HUES6 (cell line): ENCODE measurements around the gene FSCN2.

ENCODE experiments used
- H3K27ac ChIP-seq: 2 replicates; pipeline ENCODE4 v1.7.0; 2013; ENCODE audit warnings: low read depth, mild to moderate bottlenecking, low read length, inconsistent platforms
- H3K27me3 ChIP-seq: 2 replicates; pipeline ENCODE4 v1.6.1; 2013; ENCODE audit warnings: low read length; ENCODE audit not compliant: control insufficient read depth, insufficient read depth
- H3K36me3 ChIP-seq: 2 replicates; pipeline ENCODE4 v1.6.1; 2013; ENCODE audit warnings: low read length; ENCODE audit not compliant: control insufficient read depth, insufficient read depth
- H3K4me1 ChIP-seq: 2 replicates; pipeline ENCODE4 v1.6.1; 2013; ENCODE audit warnings: low read length; ENCODE audit not compliant: control insufficient read depth, insufficient read depth
- H3K4me3 ChIP-seq: 2 replicates; pipeline ENCODE4 v1.5.1; 2013; ENCODE audit warnings: low read depth, low read length
- H3K9ac ChIP-seq: one replicate; pipeline ENCODE4 v1.6.1; 2013; ENCODE audit warnings: mild to moderate bottlenecking, low read length
- H3K9me3 ChIP-seq: 2 replicates; pipeline ENCODE4 v1.6.1; 2013; ENCODE audit warnings: low read depth, low read length; ENCODE audit not compliant: control insufficient read depth, insufficient read depth

FSCN2 gene

DNA sequence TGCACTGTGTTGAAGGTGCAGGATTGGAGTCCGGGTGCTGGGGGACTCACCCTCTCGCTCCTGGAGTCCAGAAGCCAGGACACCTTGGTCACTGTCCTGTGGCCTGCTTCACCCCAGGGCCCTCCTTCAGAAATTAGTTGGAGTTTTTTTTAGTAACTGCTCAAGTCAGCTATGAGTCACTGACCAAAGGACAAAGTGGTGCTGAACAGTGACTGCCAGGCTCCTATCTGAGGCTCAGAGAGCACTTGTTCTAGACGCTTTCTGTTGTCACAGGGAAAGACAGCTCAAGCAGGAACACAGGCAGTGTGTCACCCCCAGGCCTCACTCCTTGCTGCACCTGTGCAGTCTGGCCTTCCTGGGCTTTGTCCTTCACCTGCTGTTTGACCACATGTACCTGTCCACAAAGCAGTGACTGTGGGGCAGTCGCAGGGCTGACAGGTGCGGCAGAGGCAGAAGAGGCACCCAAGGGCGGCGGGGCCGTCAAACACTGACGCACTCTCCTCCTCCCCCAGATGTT is 28.1 kb downstream of the FSCN2 start:
- no peaks in the 10 kb centered on the region for H3K27me3 ChIP-seq
- peaks cover 12% of the 10 kb centered on the region for H3K4me1 ChIP-seq
- no peak overlapping the region for H3K4me3 ChIP-seq
- H3K27ac ChIP-seq = no peak overlapping the region
- H3K9ac ChIP-seq = no peak overlapping the region
- H3K9me3 ChIP-seq = no peaks in the 10 kb centered on the region
- H3K36me3 ChIP-seq = peaks cover 47% of the 10 kb centered on the region

- H3K9ac ChIP-seq = no peak overlapping the region
- H3K4me3 ChIP-seq = no peak overlapping the region
- H3K9me3 ChIP-seq = no peaks in the 10 kb centered on the region
- H3K27me3 ChIP-seq = no peaks in the 10 kb centered on the region
- H3K4me1 ChIP-seq = peaks cover 10% of the 10 kb centered on the region
- H3K27ac ChIP-seq = no peak overlapping the region
- H3K36me3 ChIP-seq = peaks cover 53% of the 10 kb centered on the region
Measured at GRCh38 chr17:81556863-81557262, 28.7 kb downstream of the FSCN2 start.

GRCh38 chr17:81557276-81558114 is 29.3 kb downstream of the FSCN2 start:
- H3K27ac ChIP-seq = no peak overlapping the region
- H3K9ac ChIP-seq = no peak overlapping the region
- H3K4me3 ChIP-seq = no peak overlapping the region
- no peaks in the 10 kb centered on the region for H3K27me3 ChIP-seq
- H3K36me3 ChIP-seq = peaks cover 59% of the 10 kb centered on the region
- no peaks in the 10 kb centered on the region for H3K9me3 ChIP-seq
- H3K4me1 ChIP-seq = peaks cover 10% of the 10 kb centered on the region

DNA sequence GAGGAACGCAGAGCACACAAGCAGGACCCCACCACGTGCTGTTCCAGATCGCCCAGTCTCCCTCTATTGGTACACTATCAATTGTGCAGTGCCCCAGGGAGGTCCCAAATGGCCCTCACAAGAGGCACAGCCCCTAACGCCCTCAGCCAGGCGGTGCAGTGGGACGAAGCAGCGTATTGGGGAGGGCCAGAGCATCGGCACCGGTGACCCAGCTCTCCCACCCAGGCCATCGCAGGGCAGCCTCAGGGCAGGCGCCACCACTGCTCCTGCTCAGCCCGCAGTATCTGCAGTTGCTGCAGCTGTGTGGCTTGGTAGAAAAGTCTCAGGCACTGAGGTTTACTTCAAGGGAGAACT is 29.9 kb downstream of the FSCN2 start:
- Histone ChIP-seq H3K9me3 (no peaks in the 10 kb centered on the region), H3K36me3 (peaks cover 63% of the 10 kb centered on the region), H3K4me1 (peaks cover 10% of the 10 kb centered on the region), H3K9ac (no peak overlapping the region), H3K4me3 (no peak overlapping the region), H3K27ac (no peak overlapping the region), H3K27me3 (no peaks in the 10 kb centered on the region)

DNA sequence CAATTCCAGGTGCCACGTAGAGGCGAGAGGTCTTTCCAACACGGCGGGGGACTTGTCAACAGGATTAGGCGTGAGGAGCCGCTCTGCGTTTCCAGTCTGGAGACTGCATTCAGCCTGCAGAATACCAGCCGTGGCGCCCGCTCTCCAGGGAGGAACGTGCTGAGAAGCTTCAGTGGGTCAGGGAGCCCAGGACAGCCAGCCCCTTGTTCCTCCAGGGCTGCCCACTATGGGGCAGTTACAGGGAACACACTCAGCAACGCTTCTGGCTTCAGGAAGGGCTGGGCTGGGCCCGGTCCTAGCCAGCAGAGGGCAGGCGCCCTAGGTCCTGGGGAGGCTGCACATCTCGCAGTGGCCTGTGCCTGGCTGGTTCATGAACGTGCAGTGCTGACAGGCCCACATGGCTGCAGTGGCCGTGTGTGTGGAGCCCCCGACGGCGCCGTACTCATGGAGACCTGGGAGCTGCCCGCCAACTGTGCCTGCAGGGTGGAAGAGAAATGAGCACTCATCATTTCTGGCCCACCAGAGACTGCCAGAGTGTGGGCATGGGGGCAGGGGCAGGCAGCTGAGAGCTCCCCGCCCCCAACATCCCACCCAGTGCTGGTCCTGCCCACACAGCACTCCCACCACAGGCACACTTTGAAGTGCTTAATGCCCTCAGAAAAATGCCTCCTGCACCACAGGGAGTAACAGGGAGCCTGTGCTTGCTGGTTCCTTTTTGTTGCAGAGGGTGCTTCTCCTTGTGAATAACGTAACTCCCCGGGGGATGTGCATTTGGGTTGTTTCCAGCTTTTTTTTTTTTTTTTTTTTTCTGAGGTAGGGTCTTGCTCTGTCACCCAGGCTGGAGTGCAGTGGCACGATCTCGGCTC is 31.0 kb downstream of the FSCN2 start:
- H3K9ac ChIP-seq = no peak overlapping the region
- no peak overlapping the region for H3K27ac ChIP-seq
- no peaks in the 10 kb centered on the region for H3K4me1 ChIP-seq
- no peaks in the 10 kb centered on the region for H3K9me3 ChIP-seq
- H3K4me3 ChIP-seq = no peak overlapping the region
- H3K36me3 ChIP-seq = peaks cover 74% of the 10 kb centered on the region
- H3K27me3 ChIP-seq = no peaks in the 10 kb centered on the region

DNA sequence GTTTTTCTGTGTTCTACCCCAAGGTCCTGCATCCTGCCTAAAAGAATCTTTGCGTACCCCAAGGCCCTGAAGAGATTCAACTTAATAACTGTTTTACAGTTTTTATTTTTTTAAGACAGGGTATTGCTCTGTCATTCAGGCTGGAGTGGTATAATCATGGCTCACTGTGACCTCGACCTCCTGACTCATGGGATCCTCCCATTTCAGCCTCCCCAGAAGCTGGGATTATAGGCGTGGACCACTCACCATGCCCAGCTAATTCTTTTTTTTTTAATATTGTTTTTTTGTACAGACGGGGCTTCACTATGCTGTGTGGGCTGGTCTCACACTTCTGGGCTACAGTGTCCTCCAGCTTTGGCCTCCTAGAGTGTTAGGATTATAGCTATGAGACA is 33.3 kb downstream of the FSCN2 start:
- Histone ChIP-seq H3K36me3 (peaks cover 95% of the 10 kb centered on the region), H3K27ac (no peak overlapping the region), H3K9ac (no peak overlapping the region), H3K9me3 (no peaks in the 10 kb centered on the region), H3K4me3 (no peak overlapping the region), H3K27me3 (no peaks in the 10 kb centered on the region), H3K4me1 (no peaks in the 10 kb centered on the region)

- H3K9me3 ChIP-seq = no peaks in the 10 kb centered on the region
- no peaks in the 10 kb centered on the region for H3K27me3 ChIP-seq
- no peak overlapping the region for H3K27ac ChIP-seq
- no peak overlapping the region for H3K9ac ChIP-seq
- no peak overlapping the region for H3K4me3 ChIP-seq
- no peaks in the 10 kb centered on the region for H3K4me1 ChIP-seq
- peaks cover 96% of the 10 kb centered on the region for H3K36me3 ChIP-seq
Measured at GRCh38 chr17:81563861-81564586, 35.8 kb downstream of the FSCN2 start.

GRCh38 chr17:81564778-81565177 is 36.6 kb downstream of the FSCN2 start:
- Histone ChIP-seq H3K36me3 (peaks cover 96% of the 10 kb centered on the region), H3K9ac (no peak overlapping the region), H3K4me1 (no peaks in the 10 kb centered on the region), H3K27ac (no peak overlapping the region), H3K27me3 (no peaks in the 10 kb centered on the region), H3K4me3 (no peak overlapping the region), H3K9me3 (no peaks in the 10 kb centered on the region)

DNA sequence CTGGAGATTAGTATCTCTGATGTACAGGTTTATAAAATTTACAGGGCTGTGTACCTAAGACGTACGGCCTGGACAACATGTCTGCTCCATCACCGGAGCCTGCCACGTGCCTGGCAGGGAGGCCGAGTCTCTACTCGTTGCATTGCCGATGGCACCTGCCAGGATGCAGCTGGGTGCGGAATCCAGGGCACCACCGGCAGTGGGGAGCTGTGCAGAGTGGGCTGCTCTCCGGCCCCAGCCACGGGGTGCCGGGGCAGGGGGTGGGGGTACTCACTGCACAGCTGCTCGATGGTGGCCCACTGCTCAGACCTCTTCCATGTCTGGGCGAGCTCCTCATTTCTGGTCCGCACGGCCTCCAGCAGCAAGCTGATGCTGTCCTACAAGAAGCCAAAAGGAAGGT is 37.1 kb downstream of the FSCN2 start:
- Histone ChIP-seq H3K27me3 (no peaks in the 10 kb centered on the region), H3K27ac (no peak overlapping the region), H3K4me3 (no peak overlapping the region), H3K9ac (no peak overlapping the region), H3K36me3 (peaks cover 96% of the 10 kb centered on the region), H3K4me1 (no peaks in the 10 kb centered on the region), H3K9me3 (no peaks in the 10 kb centered on the region)

DNA sequence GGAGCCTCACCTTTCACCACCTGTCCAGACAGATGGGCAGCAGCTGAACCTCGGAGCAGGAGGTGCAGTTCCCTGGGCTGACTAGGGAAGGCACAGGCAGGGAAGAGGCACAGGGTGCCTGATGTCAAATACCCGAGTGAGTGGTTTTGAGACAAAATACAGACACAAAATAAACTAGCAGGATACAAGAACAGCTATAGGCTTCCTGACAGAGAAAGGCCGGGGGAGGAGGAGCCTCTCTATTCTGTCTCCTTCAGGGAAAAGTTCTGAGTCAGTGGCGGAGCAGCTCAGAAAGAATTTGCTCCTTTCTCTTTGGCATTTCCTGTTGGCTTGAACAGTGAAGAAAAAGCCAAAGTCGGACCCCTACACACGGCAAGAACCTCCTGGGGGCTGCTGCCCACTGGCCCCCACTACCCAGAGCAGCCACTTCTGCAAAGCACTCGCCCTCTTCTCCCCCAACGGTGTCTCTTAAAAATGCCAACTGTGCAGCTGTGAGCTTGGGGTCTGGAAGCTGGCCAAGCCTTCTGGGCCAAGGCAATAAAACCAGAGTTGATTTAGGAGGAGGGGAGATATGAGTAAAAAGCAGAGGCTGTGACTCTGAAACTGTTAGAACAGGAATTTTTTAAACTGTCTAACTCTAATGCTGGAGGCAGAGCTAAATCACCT is 38.4 kb downstream of the FSCN2 start:
- Histone ChIP-seq H3K9me3 (no peaks in the 10 kb centered on the region), H3K4me3 (no peak overlapping the region), H3K27ac (no peak overlapping the region), H3K4me1 (no peaks in the 10 kb centered on the region), H3K27me3 (no peaks in the 10 kb centered on the region), H3K36me3 (peaks cover 97% of the 10 kb centered on the region), H3K9ac (no peak overlapping the region)
